B cell (primary cell): ENCODE data around the gene MAP7. TPM values are rescaled to one million over a fixed set of nuclear protein-coding genes. Genes with fewer than 3 reads are reported as not detected.

ENCODE experiments used
- ATAC-seq: fragments of 200-7000 bp; cut with Tn5 transposase; one replicate; pipeline ENCODE4 v1.10.0; 2021; ENCODE audit warnings: low read depth, mild to moderate bottlenecking, moderate number of reproducible peaks, moderate library complexity
- CTCF ChIA-PET: fragments of 350-600 bp; sonication (Branson Sonifier 250); formaldehyde crosslinking; loops from one replicate; lab custom pipeline; 2021; ENCODE audit warnings: antibody characterized with exemption, inconsistent platforms; lab: Charles Lee
- POLR2A ChIA-PET: fragments of 350-600 bp; sonication (Branson Sonifier 250); formaldehyde crosslinking; loops from one replicate; lab custom pipeline; 2021; ENCODE audit warnings: antibody characterized with exemption; lab: Charles Lee
- DNase-seq: peaks from one replicate; pipeline ENCODE4 v3.0.0; 2013
- H2AFZ ChIP-seq: 2 replicates; pipeline ENCODE4 v1.6.1; 2012; ENCODE audit warnings: mild to moderate bottlenecking, low read depth, low read length; ENCODE audit not compliant: insufficient read depth, poor library complexity, severe bottlenecking
- H3K27ac ChIP-seq, 2 donors: 1 replicate in 1 of 2; 2 replicates in 1 of 2; pipeline ENCODE4 v1.5.1; 2012 to 2013; ENCODE audit warnings: low read length in 2 of 2, mild to moderate bottlenecking in 2 of 2, moderate library complexity in 1 of 2
- H3K27me3 ChIP-seq, 4 experiments: fragments of 200-600 bp in 1 of 4; sonication (generic) in 1 of 4; replicated peaks in 1 of 4; 1 replicate in 2 of 4; 2 replicates in 2 of 4; pipeline versions ENCODE4 v1.6.1 to v1.7.0; 2013 to 2016; ENCODE audit warnings: low read length in 3 of 4, mild to moderate bottlenecking in 2 of 4, mixed read lengths in 1 of 4, moderate library complexity in 1 of 4; ENCODE audit not compliant: insufficient read depth in 4 of 4, control insufficient read depth in 3 of 4; ENCODE audit errors: control extremely low read depth in 1 of 4
- H3K36me3 ChIP-seq, 2 experiments: replicated peaks in 1 of 2; 1 replicate in 1 of 2; 2 replicates in 1 of 2; pipeline versions ENCODE4 v1.6.1 to v1.7.1; 2013; ENCODE audit warnings: low read length in 1 of 2; ENCODE audit not compliant: insufficient read depth in 2 of 2, control insufficient read depth in 1 of 2; ENCODE audit errors: control extremely low read depth in 1 of 2, extremely low read depth in 1 of 2
- H3K4me1 ChIP-seq, 2 donors: fragments of 200-600 bp in 1 of 2; sonication (generic) in 1 of 2; 1 replicate in 1 of 2; 2 replicates in 1 of 2; pipeline versions ENCODE4 v1.5.1 to v1.6.1; 2013 to 2017; ENCODE audit warnings: low read length in 2 of 2; ENCODE audit not compliant: control insufficient read depth in 2 of 2, insufficient read depth in 2 of 2
- H3K4me2 ChIP-seq: replicated peaks from 2 replicates; pipeline ENCODE3; 2012; ENCODE audit warnings: mild to moderate bottlenecking, low read depth, low read length; ENCODE audit not compliant: poor library complexity, severe bottlenecking
- H3K4me3 ChIP-seq, 5 experiments: fragments of 200-600 bp in 1 of 5; sonication (generic) in 1 of 5; 1 replicate in 3 of 5; 2 replicates in 2 of 5; pipeline versions ENCODE4 v1.5.1 to v1.7.0; 2011 to 2016; ENCODE audit warnings: low read length in 4 of 5, mild to moderate bottlenecking in 4 of 5, low read depth in 2 of 5, control low read depth in 1 of 5, moderate library complexity in 1 of 5; ENCODE audit not compliant: insufficient read depth in 1 of 5; ENCODE audit errors: control extremely low read depth in 1 of 5, extremely low read depth in 1 of 5
- H3K79me2 ChIP-seq: fragments of 200-600 bp; sonication (generic); one replicate; pipeline ENCODE4 v1.6.0; 2016; ENCODE audit warnings: low read length; ENCODE audit not compliant: control insufficient read depth, insufficient read depth
- H3K9ac ChIP-seq: fragments of 200-600 bp; sonication (generic); 2 replicates; pipeline ENCODE4 v1.6.1; 2017; ENCODE audit warnings: mild to moderate bottlenecking, low read length, moderate library complexity
- H3K9me3 ChIP-seq, 3 donors: one replicate each; pipeline versions ENCODE4 v1.6.1 to v1.7.1; 2013; ENCODE audit warnings: low read length in 2 of 3; ENCODE audit not compliant: control insufficient read depth in 2 of 3, insufficient read depth in 1 of 3; ENCODE audit errors: control extremely low read depth in 1 of 3
- H4K20me1 ChIP-seq: 2 replicates; pipeline ENCODE4 v1.6.0; 2012; ENCODE audit warnings: mild to moderate bottlenecking, low read length; ENCODE audit not compliant: insufficient read depth, control insufficient read depth, poor library complexity, severe bottlenecking
- H3K27ac Mint-ChIP-seq: one replicate; pipeline ENCODE4 v1.8.0; 2021; ENCODE audit warnings: mixed read lengths
- H3K27me3 Mint-ChIP-seq: one replicate; pipeline ENCODE4 v1.8.0; 2021; ENCODE audit warnings: mixed read lengths
- H3K4me1 Mint-ChIP-seq: one replicate; pipeline ENCODE4 v1.8.0; 2021; ENCODE audit warnings: mixed read lengths
- H3K4me3 Mint-ChIP-seq: one replicate; pipeline ENCODE4 v1.8.0; 2021; ENCODE audit warnings: mixed read lengths
- H3K9me3 Mint-ChIP-seq: one replicate; pipeline ENCODE4 v1.8.0; 2022; ENCODE audit warnings: mixed read lengths; ENCODE audit not compliant: insufficient read depth
- EZH2 ChIP-seq: IDR thresholded peaks from 2 replicates; pipeline ENCODE4 v1.6.1; 2012; ENCODE audit warnings: borderline replicate concordance, low read depth, mild to moderate bottlenecking, moderate library complexity, low read length; ENCODE audit not compliant: insufficient read depth, poor library complexity, severe bottlenecking
- WGBS: methylation state at CpG from one replicate; pipeline ENCODE4 v1.1.5; 2013; ENCODE audit warnings: missing lambda C conversion rate; ENCODE audit not compliant: insufficient coverage; 5-methylcytosine and 5-hydroxymethylcytosine counted together
- intact Hi-C: fragments of 100-400 bp; cut with micrococcal nuclease; formaldehyde crosslinking; loops from one replicate; pipeline ENCODE4 v1.10.0; 2022
- polyA plus RNA-seq: library from polyadenylated mRNA; depleted of rRNA; stranded (reverse); fragments of >200 nt; gene quantifications from 2 replicates; pipeline ENCODE4 v1.2.3, GENCODE V29; 2012
- total RNA-seq, 2 donors: library from RNA; stranded (reverse); fragments of 120-200 nt in 1 of 2; gene quantifications; 1 replicate in 1 of 2; 2 replicates in 1 of 2; pipeline versions ENCODE4 v1.2.3 to v1.2.4, GENCODE V29; 2013 to 2022
- TF ChIP-seq, protein P1 (sequence below): fragments of 200-600 bp; IDR thresholded peaks from one replicate; pipeline ENCODE4 v1.8.0; 2022; ENCODE audit warnings: antibody characterized with exemption, mild to moderate bottlenecking

Gene MAP7
- total and polyA plus RNA-seq, 2 donors (not counting 1 experiment from before 2014, with no cell fraction given), result 0.34 to 0.64 TPM

- ChIA-PET CTCF (no interaction called here), POLR2A (no interaction called here)
- H3K9me3 ChIP-seq, result no peaks in the 10 kb centered on the region
- no peaks in the 10 kb centered on the region for H3K4me1 ChIP-seq
- intact Hi-C loops, result no loop called here
- no peaks in the 10 kb centered on the region for H3K79me2 ChIP-seq
- no peak overlapping the region for H2AFZ ChIP-seq
- no peak overlapping the region for H3K4me3 ChIP-seq
- no CpG with 5 or more reads among the region's 8 CpGs for WGBS
- Mint-ChIP-seq H3K27me3 (peaks cover 13% of the 10 kb centered on the region), H3K4me3 (no peak overlapping the region), H3K9me3 (no peaks in the 10 kb centered on the region), H3K4me1 (no peaks in the 10 kb centered on the region), H3K27ac (no peak overlapping the region)
- no peak overlapping the region for H3K4me2 ChIP-seq
- H3K9ac ChIP-seq, result no peak overlapping the region
- TF ChIP-seq EZH2, result no peak
- TF ChIP-seq, protein P1, sequence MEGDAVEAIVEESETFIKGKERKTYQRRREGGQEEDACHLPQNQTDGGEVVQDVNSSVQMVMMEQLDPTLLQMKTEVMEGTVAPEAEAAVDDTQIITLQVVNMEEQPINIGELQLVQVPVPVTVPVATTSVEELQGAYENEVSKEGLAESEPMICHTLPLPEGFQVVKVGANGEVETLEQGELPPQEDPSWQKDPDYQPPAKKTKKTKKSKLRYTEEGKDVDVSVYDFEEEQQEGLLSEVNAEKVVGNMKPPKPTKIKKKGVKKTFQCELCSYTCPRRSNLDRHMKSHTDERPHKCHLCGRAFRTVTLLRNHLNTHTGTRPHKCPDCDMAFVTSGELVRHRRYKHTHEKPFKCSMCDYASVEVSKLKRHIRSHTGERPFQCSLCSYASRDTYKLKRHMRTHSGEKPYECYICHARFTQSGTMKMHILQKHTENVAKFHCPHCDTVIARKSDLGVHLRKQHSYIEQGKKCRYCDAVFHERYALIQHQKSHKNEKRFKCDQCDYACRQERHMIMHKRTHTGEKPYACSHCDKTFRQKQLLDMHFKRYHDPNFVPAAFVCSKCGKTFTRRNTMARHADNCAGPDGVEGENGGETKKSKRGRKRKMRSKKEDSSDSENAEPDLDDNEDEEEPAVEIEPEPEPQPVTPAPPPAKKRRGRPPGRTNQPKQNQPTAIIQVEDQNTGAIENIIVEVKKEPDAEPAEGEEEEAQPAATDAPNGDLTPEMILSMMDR, result no peak
- ATAC-seq (no peak), DNase-seq (no peak)
- H4K20me1 ChIP-seq, result no peaks in the 10 kb centered on the region
- H3K27me3 ChIP-seq, result no peaks in the 10 kb centered on the region
- no peaks in the 10 kb centered on the region for H3K36me3 ChIP-seq
- H3K27ac ChIP-seq, result no peak overlapping the region
Measured at GRCh38 chr6:136429264-136430065, 120.8 kb downstream of the MAP7 start.

DNA sequence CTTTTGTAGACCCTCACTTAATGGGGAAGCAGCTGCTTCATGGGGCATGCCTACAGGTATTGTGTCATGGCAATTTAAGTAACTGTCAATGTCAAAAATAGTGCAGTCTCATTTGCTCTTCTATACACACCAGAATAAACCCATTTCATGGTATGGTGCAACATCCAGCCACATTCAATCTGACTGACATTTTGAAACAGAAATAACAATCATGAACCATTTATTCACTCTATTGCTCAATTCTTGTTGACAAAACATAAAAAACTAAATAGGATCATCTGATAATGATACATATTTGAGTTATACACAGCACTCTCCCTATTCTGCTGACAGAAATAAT, 122.9 kb downstream of the MAP7 start:
- H3K27ac Mint-ChIP-seq, result no peak overlapping the region
- H3K4me2 ChIP-seq, result no peak overlapping the region
- POLR2A ChIA-PET, result no interaction called here
- no peak overlapping the region for H3K27ac ChIP-seq
- H3K79me2 ChIP-seq, result no peaks in the 10 kb centered on the region
- DNase-seq, result no peak
- H3K4me1 Mint-ChIP-seq, result no peaks in the 10 kb centered on the region
- TF ChIP-seq, protein P1, result no peak
- TF ChIP-seq EZH2, result no peak
- H3K4me1 ChIP-seq, result no peaks in the 10 kb centered on the region
- no peak overlapping the region for H2AFZ ChIP-seq
- no peak overlapping the region for H3K4me3 ChIP-seq
- H3K4me3 Mint-ChIP-seq, result no peak overlapping the region
- H3K9ac ChIP-seq, result no peak overlapping the region
- no peaks in the 10 kb centered on the region for H3K9me3 ChIP-seq
- CTCF ChIA-PET, result no interaction called here
- intact Hi-C loops, result no loop called here
- no peaks in the 10 kb centered on the region for H3K36me3 ChIP-seq
- no peaks in the 10 kb centered on the region for H4K20me1 ChIP-seq
- no peaks in the 10 kb centered on the region for H3K27me3 ChIP-seq
- H3K9me3 Mint-ChIP-seq, result no peaks in the 10 kb centered on the region
- H3K27me3 Mint-ChIP-seq, result peaks cover 11% of the 10 kb centered on the region
- no peak for ATAC-seq
